ENCODE measurements around the gene STX1B. TPM values are rescaled to one million over a fixed set of nuclear protein-coding genes. Genes with fewer than 3 reads are reported as not detected.

STX1B gene
- total RNA-seq, 1 experiment from 2014 or later: 3.7 TPM

- BruUV-seq (replicated peaks): TSS peak; percentile 75
- TF ChIP-seq SIN3A (IDR thresholded peaks at IDR 0.05; ENCODE audit: borderline replicate concordance, insufficient read depth, low read depth, low read length) (no peak), POLR2AphosphoS5 (IDR thresholded peaks at IDR 0.05; ENCODE audit: low read depth, low read length) (no peak), TCF7L2 (IDR thresholded peaks at IDR 0.05; ENCODE audit: low read depth, low read length) (no peak), CTCF (IDR thresholded peaks at IDR 0.05) (no peak), REST (IDR thresholded peaks at IDR 0.05; ENCODE audit: insufficient read depth in 1 of 2, low read depth in 2 of 2, low read length in 1 of 2) (no peak)
- Histone ChIP-seq H3K36me3 (ENCODE audit: control insufficient read depth, insufficient read depth, low read length) (peaks cover 3% of the 10 kb centered on the region; the same call in 1 of the 2 replicates), H3K9me3 (ENCODE audit: control insufficient read depth, insufficient read depth, low read depth, low read length) (no peaks in the 10 kb centered on the region), H3K27ac (ENCODE audit: low read length) (no peak overlapping the region), H3K4me3 (ENCODE audit: low read depth in 2 of 2, low read length in 2 of 2) (no peak overlapping the region), H3K27me3 (ENCODE audit: control insufficient read depth, insufficient read depth, low read length) (no peaks in the 10 kb centered on the region), H3K4me1 (ENCODE audit: control insufficient read depth, insufficient read depth, low read length) (peaks cover 9% of the 10 kb centered on the region)
- CTCF ChIA-PET: interaction anchor here (0.6 to 1.3 kb wide), 7 partner anchors 11 to 158 kb away, joined by 3 to 4 read pairs (median 3); partner anchors contain the start of genes ZNF646 and ZNF668
- POLR2A ChIA-PET: no interaction called here
- in situ Hi-C loops (cut with HindIII; ENCODE audit: low pct_unique_long_range_greater_than_20kb, low sequenced_read_pairs) (no loop called here), intact Hi-C loops (cut with micrococcal nuclease; ENCODE audit: unreplicated experiment) (no loop called here)
- ATAC-seq: 0 out of 2 replicates have a peak, but pooled peaks have one; percentile 3
- no peak for DNase-seq (ENCODE audit: low read depth, low spot score)
These were observed 26.4 kb downstream of the STX1B start for GRCh38 chr16:30983898-30984610.

GRCh38 chr16:30983289-30983889 is 27.0 kb downstream of the STX1B start:
- Histone ChIP-seq H3K4me1 (ENCODE audit: control insufficient read depth, insufficient read depth, low read length) (peaks cover 9% of the 10 kb centered on the region), H3K9me3 (ENCODE audit: control insufficient read depth, insufficient read depth, low read depth, low read length) (no peaks in the 10 kb centered on the region), H3K36me3 (ENCODE audit: control insufficient read depth, insufficient read depth, low read length) (peaks cover 3% of the 10 kb centered on the region; the same call in 1 of the 2 replicates), H3K27ac (ENCODE audit: low read length) (no peak overlapping the region), H3K27me3 (ENCODE audit: control insufficient read depth, insufficient read depth, low read length) (no peaks in the 10 kb centered on the region), H3K4me3 (ENCODE audit: low read depth in 2 of 2, low read length in 2 of 2) (no peak overlapping the region)
- POLR2A ChIA-PET: no interaction called here
- ATAC-seq: peak; percentile 23; the same call in 1 of the 2 replicates
- CTCF ChIA-PET: interaction anchor here (1.1 to 1.3 kb wide), 2 partner anchors 29 to 158 kb away, joined by 3 to 4 read pairs; no protein-coding TSS in a partner anchor
- no TSS peak for BruUV-seq (replicated peaks)
- TF ChIP-seq POLR2AphosphoS5 (IDR thresholded peaks at IDR 0.05; ENCODE audit: low read depth, low read length): no peak
- no peak for TF ChIP-seq TCF7L2 (IDR thresholded peaks at IDR 0.05; ENCODE audit: low read depth, low read length)
- no peak for TF ChIP-seq CTCF (IDR thresholded peaks at IDR 0.05)
- no peak for TF ChIP-seq SIN3A (IDR thresholded peaks at IDR 0.05; ENCODE audit: borderline replicate concordance, insufficient read depth, low read depth, low read length)
- TF ChIP-seq REST (IDR thresholded peaks at IDR 0.05; ENCODE audit: insufficient read depth in 1 of 2, low read depth in 2 of 2, low read length in 1 of 2): no peak
- intact Hi-C loops (cut with micrococcal nuclease; ENCODE audit: unreplicated experiment) (no loop called here), in situ Hi-C loops (cut with HindIII; ENCODE audit: low pct_unique_long_range_greater_than_20kb, low sequenced_read_pairs) (no loop called here)
- DNase-seq (ENCODE audit: low read depth, low spot score): no peak

Measured in Panc1 (cell line).